Caco-2 (cell line): Measurements from ENCODE around the gene HSD17B3. TPM values are rescaled to one million over a fixed set of nuclear protein-coding genes. Genes with fewer than 3 reads are reported as not detected.
A peak's percentile ranks its signal among the peaks of the same experiment; 100 is the strongest.

ENCODE experiments used
- BruUV-seq: library from RNA; stranded (reverse); fragments of 400-500 nt; replicated peaks from 2 replicates; lab custom pipeline; 2021; lab: Mats Ljungman, UMichigan
- CTCF ChIA-PET: fragments of 300-600 bp; sonication (Branson Sonifier 250); formaldehyde crosslinking; loops from one replicate; lab custom pipeline; 2022; ENCODE audit warnings: antibody characterized with exemption; lab: Charles Lee
- POLR2A ChIA-PET: fragments of 300-600 bp; sonication (Branson Sonifier 250); formaldehyde crosslinking; loops from one replicate; lab custom pipeline; 2022; ENCODE audit warnings: antibody characterized with exemption; lab: Charles Lee
- DNase-seq, 2 experiments: peaks; one replicate each; pipeline versions ENCODE4 v3.0.0 to v3.0.0-alpha.2; 2020 to 2022
- H3K27me3 ChIP-seq: replicated peaks from 2 replicates; pipeline ENCODE4 v1.6.0; 2011; ENCODE audit warnings: low read length; ENCODE audit not compliant: control insufficient read depth, insufficient read depth
- H3K36me3 ChIP-seq: 2 replicates; pipeline ENCODE4 v1.5.1; 2011; ENCODE audit warnings: low read length; ENCODE audit not compliant: control insufficient read depth, insufficient read depth
- H3K4me1 ChIP-seq: fragments of 250-450 bp; sonication (Bioruptor Pico); 2 replicates; pipeline ENCODE4 v1.5.1; 2020; ENCODE audit warnings: mild to moderate bottlenecking
- H3K4me3 ChIP-seq: 2 replicates; pipeline ENCODE4 v1.5.1; 2011; ENCODE audit warnings: low read depth, mild to moderate bottlenecking, control low read depth, low read length
- H3K9me3 ChIP-seq: fragments of 250-450 bp; sonication (Bioruptor Pico); 2 replicates; pipeline ENCODE4 v1.5.1; 2020; ENCODE audit warnings: mild to moderate bottlenecking, moderate library complexity
- H3K27ac Mint-ChIP-seq: one replicate; pipeline ENCODE4 v1.8.0; 2022; ENCODE audit warnings: mixed read lengths; ENCODE audit not compliant: unreplicated experiment
- H3K27me3 Mint-ChIP-seq: one replicate; pipeline ENCODE4 v1.8.0; 2022; ENCODE audit warnings: mixed read lengths; ENCODE audit not compliant: insufficient read depth, unreplicated experiment
- H3K36me3 Mint-ChIP-seq: one replicate; pipeline ENCODE4 v1.8.0; 2022; ENCODE audit warnings: mild to moderate bottlenecking, mixed read lengths; ENCODE audit not compliant: insufficient read depth, unreplicated experiment
- H3K4me1 Mint-ChIP-seq: one replicate; pipeline ENCODE4 v1.8.0; 2022; ENCODE audit warnings: low read depth, mixed read lengths; ENCODE audit not compliant: unreplicated experiment
- H3K4me3 Mint-ChIP-seq: one replicate; pipeline ENCODE4 v1.8.0; 2022; ENCODE audit warnings: mild to moderate bottlenecking, moderate library complexity, mixed read lengths; ENCODE audit not compliant: unreplicated experiment
- H3K9me3 Mint-ChIP-seq: one replicate; pipeline ENCODE4 v1.8.0; 2022; ENCODE audit warnings: mixed read lengths; ENCODE audit not compliant: unreplicated experiment
- CTCF ChIP-seq, 2 experiments: fragments of 200-600 bp in 1 of 2; IDR thresholded peaks; 1 replicate in 1 of 2; 2 replicates in 1 of 2; pipeline versions ENCODE4 v1.5.1 to v1.8.0; 2011 to 2022; ENCODE audit warnings: antibody characterized with exemption in 1 of 2, control low read depth in 1 of 2, inconsistent platforms in 1 of 2, low read depth in 1 of 2, low read length in 1 of 2, mild to moderate bottlenecking in 1 of 2, moderate library complexity in 1 of 2; ENCODE audit not compliant: insufficient read depth in 1 of 2, severe bottlenecking in 1 of 2, unreplicated experiment in 1 of 2
- intact Hi-C: fragments of 100-400 bp; cut with micrococcal nuclease; formaldehyde crosslinking; loops from one replicate; pipeline ENCODE4 v1.10.0; 2022; ENCODE audit not compliant: unreplicated experiment
- total RNA-seq: library from RNA; stranded (reverse); gene quantifications from 2 replicates; pipeline ENCODE4 v1.2.3, GENCODE V29; 2022

HSD17B3 gene
- total RNA-seq, 1 experiment from 2014 or later, result not detected

- Histone ChIP-seq H3K4me3 (peak overlapping the region; percentile 17), H3K9me3 (peaks cover 15% of the 10 kb centered on the region), H3K36me3 (no peaks in the 10 kb centered on the region), H3K27me3 (no peaks in the 10 kb centered on the region), H3K4me1 (peaks cover 12% of the 10 kb centered on the region)
- CTCF ChIA-PET, result interaction anchor here (1.1 kb wide), 1 partner anchor 31 kb away, joined by 3 read pairs; no protein-coding TSS in a partner anchor
- peak overlapping the region; percentile 57 for H3K4me3 Mint-ChIP-seq
- H3K4me1 Mint-ChIP-seq, result peaks cover 8% of the 10 kb centered on the region
- peak overlapping the region; percentile 42 for H3K27ac Mint-ChIP-seq
- DNase-seq, result peak; percentile 61 to 69
- no peaks in the 10 kb centered on the region for H3K27me3 Mint-ChIP-seq
- intact Hi-C loops, result no loop called here
- no peak for TF ChIP-seq CTCF (IDR thresholded peaks at IDR 0.05; ENCODE audit: insufficient read depth in 1 of 2, low read depth in 1 of 2, low read length in 1 of 2, severe bottlenecking in 1 of 2, unreplicated experiment in 1 of 2)
- no peaks in the 10 kb centered on the region for H3K36me3 Mint-ChIP-seq
- H3K9me3 Mint-ChIP-seq, result peaks cover 21% of the 10 kb centered on the region
- no TSS peak for BruUV-seq
- POLR2A ChIA-PET, result no interaction called here
Measured at GRCh38 chr9:96186591-96187011, 115.4 kb downstream of the HSD17B3 start.

DNA sequence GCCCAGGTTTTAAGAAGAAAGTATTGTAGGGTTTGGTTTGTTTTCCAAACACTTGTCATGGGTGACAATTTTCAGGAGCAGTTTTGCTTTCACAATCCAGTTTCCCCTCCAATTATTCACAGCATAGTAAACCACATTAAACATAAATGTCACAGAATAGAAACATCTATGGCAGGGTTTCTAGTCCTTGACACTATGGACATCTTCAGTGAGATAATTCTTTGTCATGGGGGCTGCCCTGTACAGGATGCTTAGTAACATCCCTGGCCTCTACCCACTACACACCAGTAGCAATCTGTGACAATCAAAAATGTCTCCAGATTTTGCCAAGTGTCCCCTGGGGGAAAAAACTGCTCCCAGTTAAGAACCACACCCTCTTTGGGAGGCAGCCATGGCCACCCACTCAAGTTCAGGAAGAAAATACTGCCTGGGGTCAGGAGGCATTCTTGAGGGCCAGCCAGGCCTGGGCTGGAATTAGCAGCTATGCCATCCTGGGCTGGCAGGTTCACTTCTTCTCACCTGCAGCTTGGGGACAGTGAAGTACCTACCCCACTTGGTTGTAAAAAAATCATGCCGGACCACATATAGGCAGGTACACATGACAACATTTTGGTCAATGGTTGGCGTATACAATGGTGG lies 116.3 kb downstream of the HSD17B3 start:
- DNase-seq, result no peak
- Histone ChIP-seq H3K9me3 (peaks cover 13% of the 10 kb centered on the region), H3K36me3 (no peaks in the 10 kb centered on the region), H3K4me3 (no peak overlapping the region), H3K27me3 (no peaks in the 10 kb centered on the region), H3K4me1 (peaks cover 12% of the 10 kb centered on the region)
- POLR2A ChIA-PET, result no interaction called here
- no peaks in the 10 kb centered on the region for H3K36me3 Mint-ChIP-seq
- intact Hi-C loops, result no loop called here
- H3K4me1 Mint-ChIP-seq, result peaks cover 8% of the 10 kb centered on the region
- H3K27ac Mint-ChIP-seq, result peak overlapping the region; percentile 42
- no TSS peak for BruUV-seq
- H3K27me3 Mint-ChIP-seq, result no peaks in the 10 kb centered on the region
- CTCF ChIA-PET, result no interaction called here
- no peak for TF ChIP-seq CTCF (IDR thresholded peaks at IDR 0.05; ENCODE audit: insufficient read depth in 1 of 2, low read depth in 1 of 2, low read length in 1 of 2, severe bottlenecking in 1 of 2, unreplicated experiment in 1 of 2)
- H3K9me3 Mint-ChIP-seq, result peaks cover 12% of the 10 kb centered on the region
- no peak overlapping the region for H3K4me3 Mint-ChIP-seq

Other genes starting within 250 kb of the HSD17B3 start
- gene SLC35D2, start 81.5 kb upstream of the HSD17B3 start, total RNA-seq, result 77.5 and 81.0 TPM in 2 replicates
- gene ZNF367, start 116.2 kb upstream of the HSD17B3 start, total RNA-seq, result 9.3 and 10.0 TPM in 2 replicates
- gene HABP4, start 148.0 kb upstream of the HSD17B3 start, total RNA-seq, result 24.8 and 26.7 TPM in 2 replicates